ENCODE data around the gene NRP1.
"Not testable (repeated sequence)": the region's sequence is repeated elsewhere in the genome, so short reads cannot be mapped to it uniquely, and the experiment has no call there.

NRP1 gene

DNA sequence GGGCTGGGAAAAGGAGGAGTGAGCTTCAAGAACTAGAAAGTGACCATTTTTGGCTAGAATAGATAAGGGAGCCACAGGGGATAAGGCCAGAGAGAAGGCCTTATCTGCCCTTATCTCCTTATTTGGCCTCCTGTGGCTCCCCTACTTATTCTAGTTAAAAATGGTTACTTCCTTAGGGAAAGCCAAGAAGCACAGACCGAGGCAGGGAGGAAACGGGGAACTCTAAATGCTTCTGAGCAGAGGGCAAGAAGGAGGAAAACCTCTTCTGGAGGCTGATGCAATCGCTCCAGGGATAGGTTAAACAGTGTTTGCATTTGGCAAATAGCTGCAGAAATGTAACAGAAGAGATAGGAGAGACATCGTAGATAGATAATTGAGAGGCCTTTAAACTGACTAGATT is 18.6 kb downstream of the NRP1 start:
- no peak for DNase-seq

DNA sequence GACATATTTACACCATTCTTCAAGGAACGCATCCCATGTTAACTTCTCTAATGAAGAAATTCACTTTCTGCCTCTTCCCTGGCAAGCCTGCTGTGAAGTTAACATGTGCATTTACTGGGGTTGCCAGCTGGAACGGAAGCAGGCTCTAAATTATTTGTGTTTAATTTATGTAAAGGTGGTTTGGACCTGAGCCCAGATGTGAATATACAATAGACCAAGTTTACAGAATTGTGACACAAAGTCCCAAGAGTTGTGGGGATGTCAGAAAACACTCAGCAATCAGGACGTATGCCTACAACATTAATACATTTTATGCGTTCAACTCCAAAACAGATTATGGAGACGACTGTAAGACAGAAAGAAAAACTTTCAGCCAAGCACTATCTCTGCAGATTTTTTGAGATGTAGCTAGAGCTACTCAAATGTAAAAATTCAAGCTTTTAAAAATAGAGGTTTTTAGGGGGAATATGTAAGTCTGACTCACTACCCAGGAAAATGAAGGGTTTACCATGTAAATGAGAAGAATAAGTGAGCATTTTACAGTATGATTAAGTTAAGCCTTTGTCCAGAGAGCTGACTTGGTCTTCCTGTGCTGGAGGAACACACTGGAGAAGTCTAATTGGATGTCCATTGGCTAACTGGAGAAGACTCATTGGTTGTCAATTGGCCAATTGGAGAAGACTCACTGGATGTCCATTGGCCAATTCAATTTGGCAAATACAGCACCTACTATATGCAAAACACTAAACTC is 19.5 kb downstream of the NRP1 start:
- DNase-seq, result no peak

DNA sequence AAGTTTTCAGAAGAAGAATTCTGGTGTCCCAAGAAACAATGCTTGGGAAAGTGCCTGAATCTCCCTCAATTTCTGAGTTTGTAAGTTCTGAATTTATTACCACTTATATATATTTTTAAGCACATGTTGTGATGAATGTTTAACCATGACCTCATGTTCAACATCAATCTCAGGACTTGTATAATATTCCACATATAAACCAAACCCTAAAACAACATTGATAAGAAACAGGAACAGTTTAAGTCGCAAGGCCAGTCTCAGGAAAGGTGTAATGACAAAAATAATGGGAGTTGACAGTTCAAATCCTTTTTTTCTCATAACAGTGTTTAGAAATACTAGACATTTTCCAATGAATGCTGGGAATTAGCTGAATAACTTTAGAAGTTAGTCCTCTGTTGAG is 22.8 kb downstream of the NRP1 start:
- no peak for DNase-seq

DNA sequence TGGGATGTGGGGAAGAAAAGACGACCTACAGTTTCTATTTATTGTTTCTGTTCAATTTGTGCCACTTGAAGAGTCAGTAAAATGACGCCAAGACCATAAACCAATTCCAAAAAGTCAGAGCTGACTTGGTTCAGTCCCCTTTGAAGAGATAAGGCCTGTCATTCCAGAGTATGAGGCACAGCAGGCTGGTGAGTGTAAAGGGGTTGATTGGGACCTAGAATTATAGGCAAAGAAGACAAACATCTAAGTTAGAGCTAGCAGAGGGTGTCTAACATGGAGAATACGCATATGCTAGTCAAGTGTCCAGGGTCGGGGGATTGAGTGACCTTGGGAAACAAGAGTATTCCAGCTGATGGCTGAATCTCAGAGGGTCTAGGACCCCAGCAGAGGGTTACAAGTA is 23.6 kb downstream of the NRP1 start:
- DNase-seq, result no peak

DNA sequence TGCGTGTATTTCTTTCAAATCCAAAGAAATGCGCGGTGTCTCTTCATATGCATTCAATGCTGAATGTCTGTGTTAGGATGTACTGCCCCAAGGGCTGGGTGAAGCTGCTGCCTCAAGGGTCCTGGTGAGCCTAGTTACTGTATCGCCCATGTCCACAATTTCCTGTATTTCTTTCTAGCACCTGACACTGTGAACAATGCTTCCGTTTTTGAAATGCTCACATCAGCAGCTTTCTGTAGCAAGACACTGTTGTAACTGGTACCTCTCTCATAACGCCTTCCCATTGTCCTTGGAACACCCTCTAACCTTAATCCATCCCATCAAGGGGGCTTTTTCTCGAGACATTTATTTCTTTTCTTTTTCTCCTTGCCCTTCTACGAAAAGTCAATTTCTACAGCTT is 25.1 kb downstream of the NRP1 start:
- no peak for DNase-seq

DNA sequence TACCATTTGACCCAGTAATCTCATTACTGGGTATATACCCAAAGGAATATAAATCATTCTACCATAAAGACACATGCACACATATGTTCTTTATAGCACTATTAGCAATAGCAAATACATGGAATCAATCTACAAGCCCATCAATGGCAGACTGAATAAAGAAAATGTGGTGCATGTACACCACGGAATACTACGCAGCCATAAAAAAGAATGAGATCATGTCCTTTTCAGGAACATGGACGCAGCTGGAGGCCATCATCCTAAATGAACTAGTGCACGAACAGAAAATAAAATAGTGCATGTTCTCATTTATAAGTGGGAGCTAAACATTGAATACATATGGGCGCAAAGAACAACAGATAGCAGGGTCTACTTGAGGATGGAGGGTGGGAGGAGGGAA is 26.6 kb downstream of the NRP1 start:
- no peak for DNase-seq

DNA sequence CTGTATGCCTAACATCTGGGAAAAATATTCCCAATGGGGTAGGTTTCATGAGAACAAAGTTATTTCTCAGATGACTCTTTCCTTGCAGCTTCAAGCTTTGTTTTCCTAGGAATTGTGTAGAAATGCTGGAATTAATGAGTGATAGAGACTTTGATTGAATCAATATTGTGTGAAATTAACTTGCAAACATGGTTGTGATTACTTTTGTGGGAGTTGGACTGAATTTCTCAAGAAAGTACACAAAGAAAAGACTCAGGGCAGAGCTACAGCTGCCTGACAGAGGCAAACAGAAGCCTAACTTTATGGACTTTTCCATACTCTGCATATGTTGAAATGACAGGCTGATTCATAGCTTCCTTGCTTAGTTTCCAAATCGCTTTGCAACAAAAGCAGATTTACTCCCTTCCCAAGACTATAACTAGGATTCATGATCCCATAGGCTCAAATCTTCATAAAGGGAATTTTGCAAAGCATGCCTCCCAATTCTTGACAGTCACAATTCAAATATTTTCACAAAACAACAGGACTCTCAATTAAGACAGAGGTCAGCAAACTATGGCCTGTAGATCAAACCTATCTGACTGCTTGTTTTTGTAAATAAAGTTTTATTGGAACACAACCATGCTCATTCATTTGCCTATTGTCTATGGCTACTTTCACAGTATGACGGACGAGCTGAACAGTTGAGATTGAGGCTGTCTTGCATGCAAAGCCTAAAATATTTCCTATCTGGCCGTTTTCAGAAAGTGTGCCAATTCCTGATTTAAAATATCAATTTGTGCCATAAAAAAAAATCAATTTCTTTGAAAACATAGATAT is 27.6 kb downstream of the NRP1 start:
- DNase-seq, result no peak

DNA sequence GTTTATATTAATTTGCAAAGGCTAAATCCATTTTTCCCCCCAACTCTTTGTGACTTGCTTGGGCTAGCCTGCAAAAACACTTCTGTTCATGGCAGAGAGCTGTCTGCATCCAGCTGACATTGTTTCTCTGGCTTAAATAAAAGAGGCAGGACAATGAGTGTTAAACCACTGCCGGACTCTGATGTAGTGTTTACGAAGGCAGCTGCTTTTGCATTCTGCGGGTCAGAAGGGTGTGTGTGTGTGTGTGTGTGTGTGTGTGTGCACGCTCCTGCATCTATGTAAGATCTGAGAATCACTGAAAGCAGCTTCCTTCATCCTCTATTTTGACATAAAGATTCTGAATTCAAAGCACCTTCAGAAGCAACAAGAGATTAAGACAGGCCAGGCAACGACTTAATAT is 28.3 kb downstream of the NRP1 start:
- no peak for DNase-seq

DNA sequence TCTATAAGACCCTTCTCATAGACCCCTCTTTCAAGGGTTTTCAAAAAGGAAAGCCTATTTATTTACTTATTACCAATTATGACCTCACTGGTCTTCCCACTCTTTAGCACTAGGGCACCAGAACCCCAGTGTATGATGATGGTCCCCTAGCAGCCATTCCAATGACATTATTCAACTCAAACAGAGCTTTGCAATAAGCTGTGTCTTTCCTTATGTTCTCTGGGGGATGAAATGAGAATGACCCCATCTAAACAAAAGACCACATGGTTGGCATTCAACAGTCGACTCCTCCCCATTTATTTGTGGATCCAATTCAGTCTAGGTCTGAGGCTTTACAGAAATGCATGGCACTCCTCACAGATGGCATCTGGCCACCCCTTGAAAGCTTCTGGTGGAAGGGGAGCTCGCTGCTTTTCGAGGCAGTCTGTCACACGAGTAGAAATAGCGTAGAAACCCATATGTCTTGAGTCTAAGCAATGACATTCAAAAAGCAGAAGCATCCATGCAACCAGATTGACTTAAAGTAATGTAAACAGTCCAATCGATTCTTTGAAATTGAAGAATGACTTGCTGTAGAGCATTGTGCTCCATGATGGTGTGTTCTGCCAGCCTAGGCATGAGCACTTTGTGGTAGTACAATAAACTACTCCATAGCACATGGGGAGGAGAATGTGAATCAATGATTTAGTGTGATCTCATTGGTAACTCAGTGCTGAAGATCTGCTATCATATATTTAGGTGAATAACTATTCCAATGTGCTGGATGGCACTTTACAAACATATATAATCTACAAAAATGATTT is 29.8 kb downstream of the NRP1 start:
- DNase-seq, result no peak

DNA sequence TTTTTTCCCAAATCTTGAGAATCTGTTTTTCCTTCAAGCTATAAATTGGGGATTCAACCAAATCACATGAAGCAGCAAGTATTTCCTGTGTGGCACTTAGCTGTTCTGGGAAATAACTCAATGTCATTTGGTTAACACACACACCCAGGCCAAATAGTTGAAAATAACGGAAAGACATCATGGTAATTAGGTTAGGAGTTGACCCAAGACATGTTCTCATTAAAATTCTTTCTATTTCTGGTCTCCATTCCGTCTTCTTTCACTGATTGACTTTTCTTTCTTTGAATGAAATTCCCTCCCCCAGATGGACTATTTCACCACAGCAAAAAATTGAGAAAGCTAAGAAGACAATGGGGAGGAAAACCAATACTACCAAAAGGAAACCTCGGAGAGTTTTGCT is 30.5 kb downstream of the NRP1 start:
- no peak for DNase-seq

DNA sequence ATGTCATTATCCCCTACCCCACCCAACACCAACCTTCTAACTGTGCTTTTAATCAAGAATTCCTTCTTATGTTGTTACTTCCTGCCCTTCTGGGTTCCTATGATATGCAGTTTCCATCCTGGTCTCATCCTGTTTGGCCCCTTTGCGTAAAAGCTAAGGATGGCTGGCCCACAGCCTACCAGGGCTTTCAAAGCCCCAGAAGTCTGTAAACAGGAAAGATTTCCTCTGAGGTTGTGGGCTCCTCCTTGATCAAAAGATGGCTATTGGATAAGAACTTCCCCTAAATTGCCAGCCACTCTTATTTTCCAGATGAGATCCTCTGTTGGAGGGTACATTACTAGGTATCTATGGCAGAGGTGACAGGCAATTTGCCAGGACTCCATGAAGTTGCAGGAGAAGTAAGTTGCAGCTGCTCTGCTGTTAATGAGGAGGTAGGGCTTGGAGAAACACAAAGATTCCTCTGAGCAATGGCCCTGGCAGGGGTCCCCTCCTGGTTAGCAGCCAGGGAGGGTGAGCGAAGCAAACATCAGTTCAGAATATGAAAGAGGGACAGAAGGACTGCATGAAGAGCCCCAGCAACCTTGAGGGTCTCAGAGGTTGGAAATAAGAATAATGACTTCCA is 32.1 kb downstream of the NRP1 start:
- no peak for DNase-seq

DNA sequence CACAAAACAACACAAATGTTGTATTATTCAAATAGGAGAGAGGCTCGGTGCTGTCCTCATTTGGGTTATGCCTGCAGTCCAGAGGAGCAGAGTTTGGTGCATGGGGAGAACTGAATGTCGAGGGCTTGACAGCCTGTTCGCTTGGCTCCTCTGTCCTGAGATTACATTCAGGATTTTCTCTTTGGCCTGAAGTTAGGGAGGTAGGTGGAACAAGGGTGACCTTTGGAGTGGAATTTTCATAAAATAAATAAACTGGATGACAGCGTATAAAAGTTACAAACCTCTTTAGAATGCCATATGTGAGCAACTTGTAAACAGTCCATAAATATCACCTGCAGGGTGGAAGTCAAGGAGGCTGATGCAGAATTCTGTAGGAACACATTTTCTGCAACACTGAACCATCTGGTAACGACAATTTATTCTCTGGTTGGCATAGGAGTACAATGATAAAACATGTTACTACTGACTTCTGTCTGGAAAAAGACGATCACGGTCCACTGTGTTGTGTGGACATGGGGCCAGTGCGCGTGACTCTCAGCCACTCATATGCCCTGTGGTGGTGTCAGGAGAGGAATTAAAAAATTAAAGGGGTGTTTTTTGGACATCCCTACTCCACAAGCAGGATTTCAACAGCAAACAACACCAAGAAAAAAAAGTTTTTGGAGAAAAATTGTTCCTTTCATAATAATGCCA is 33.2 kb downstream of the NRP1 start:
- no peak for DNase-seq

DNA sequence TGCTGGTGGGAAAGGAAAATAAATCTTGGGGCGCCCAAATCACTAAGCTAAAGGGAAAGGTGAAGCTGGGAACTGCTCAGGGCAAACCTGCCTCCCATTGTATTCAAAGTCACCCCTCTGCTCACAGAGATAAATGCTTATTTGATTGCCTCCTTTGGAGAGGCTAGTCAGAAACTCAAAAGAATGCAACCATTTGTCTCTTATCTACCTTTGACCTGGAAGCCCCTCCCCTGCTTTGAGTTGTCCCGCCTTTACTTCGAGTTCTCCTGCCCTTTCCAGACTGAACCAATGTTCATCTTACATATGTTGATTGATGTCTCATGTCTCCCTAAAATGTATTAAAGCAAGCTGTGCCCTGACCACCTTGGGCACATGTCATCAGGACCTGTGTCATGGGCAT is 33.9 kb downstream of the NRP1 start:
- DNase-seq, result not testable (repeated sequence)

DNA sequence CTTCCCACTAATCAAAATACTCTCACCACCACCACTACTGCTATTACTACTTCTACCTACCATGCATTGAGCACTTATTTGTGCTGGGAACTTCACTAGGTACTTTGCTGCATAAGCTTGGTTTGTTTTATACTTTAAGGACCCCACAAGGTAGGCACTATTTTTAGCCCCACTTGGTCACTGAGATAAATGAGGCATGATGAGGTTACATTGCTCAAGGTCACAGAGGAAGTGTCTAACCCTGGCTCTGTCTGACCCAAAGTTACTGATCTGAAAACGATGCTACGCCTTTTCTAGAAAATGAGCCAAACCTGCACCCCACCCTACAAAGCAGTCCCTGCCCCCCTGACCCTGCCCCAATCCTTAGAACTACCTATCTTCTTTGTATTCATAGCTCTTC is 35.6 kb downstream of the NRP1 start:
- no peak for DNase-seq

DNA sequence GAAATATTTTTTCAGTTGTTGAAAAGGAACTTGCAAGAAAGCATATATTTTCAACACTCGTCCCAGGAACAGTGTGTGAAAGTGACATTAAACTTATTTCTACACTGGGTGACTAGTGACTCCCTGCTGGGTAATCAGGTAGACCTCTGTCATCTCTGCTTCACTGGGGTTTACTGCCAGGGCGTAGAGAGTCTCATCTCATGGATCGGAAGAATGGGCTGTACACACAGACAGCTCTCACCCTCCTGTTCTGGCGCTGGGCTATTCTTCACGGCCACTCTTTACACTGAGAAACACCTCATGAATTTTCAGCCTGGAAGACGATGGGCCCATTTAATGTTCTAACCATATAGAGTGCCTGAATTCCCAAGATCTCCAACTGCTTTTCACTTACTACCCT is 36.4 kb downstream of the NRP1 start:
- no peak for DNase-seq

DNA sequence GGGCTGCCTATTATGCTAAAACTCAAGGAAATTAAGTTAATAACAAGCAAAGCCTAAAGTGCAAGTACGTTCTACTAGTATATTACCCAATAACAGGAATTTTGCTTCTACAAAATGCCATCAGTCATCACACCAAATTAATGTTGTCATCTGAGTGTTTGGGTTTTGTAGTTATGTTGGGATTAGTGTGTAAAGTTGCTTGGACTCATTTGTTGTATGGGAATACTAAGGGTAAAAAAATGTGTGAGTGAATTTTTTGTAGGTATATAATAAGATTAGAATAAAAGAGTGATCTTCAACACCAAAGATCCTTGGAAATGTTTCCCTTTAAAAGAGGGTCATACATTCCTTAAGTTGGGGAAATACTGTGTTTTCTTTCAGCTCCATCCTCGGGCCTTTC is 38.6 kb downstream of the NRP1 start:
- DNase-seq, result no peak

DNA sequence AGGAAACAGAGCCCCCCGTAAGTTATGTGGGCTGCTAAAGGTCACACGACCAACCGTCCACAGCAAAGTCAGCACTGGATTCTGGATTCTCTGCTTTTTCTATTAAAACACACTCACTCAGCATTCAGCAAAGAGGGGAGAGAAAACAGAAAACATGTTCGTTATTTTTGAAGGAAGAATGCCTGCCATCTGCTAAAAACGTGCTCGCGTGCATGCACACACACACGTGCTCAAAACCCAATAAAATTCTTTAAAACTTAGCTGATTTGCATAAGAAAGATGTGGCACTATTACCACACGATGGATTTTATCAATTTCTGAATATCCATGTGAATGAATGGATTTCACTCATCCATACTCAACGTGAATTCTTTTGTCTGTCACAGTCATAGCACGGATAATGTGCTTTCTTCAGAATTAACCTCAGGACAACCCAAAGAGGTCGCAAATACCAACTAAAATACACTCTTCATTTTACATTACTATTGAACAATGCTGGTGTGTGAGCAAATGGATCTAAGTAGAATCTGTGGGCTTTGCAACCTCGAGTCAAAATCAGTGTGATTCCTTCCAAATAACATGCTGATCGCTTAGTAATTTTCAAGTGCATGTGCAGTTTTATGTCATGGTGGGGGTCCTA is 40.8 kb downstream of the NRP1 start:
- DNase-seq, result no peak

DNA sequence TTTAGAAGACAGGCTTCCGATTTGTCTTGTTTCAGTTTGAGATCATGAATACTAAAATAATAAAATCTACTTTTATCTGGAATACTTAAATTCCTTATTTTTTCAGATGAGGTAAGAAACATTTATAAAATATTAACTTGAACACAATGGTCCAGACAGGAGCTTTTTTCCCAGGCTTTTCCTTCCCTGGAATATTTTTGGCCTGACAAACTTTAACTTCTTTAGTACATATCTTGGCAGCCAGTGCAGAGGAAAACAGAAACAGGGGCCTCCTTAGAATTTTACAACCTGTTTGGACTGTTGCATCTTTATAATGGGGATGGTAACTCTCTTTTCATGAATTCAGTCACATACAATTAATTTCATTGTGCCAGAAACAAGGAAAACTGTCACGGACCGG is 41.4 kb downstream of the NRP1 start:
- DNase-seq, result no peak

DNA sequence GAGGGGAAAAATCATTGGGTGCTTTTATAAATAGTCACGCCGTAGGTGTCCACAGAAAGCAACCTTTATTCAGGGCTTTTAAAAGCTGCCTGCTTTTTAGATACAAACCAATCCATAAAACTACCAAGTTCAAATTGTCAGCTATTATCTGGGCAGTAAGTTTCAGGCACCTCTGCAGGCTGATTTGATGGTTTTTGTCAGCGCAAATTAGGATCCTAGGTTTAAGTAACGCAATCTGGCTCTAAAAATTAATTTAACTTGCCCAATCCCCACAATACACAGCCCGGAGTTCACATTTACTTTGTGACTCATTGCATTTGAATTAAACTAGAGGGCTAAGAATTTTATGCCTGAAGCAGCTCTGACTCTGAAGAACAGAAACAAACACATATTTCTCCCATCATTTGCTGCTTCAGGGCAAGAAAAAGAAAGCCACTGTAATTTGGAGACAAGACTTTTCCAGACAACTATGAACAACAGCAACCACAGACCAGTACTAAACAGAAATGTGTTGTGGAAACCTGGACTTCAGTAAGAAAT is 43.3 kb downstream of the NRP1 start:
- no peak for DNase-seq

DNA sequence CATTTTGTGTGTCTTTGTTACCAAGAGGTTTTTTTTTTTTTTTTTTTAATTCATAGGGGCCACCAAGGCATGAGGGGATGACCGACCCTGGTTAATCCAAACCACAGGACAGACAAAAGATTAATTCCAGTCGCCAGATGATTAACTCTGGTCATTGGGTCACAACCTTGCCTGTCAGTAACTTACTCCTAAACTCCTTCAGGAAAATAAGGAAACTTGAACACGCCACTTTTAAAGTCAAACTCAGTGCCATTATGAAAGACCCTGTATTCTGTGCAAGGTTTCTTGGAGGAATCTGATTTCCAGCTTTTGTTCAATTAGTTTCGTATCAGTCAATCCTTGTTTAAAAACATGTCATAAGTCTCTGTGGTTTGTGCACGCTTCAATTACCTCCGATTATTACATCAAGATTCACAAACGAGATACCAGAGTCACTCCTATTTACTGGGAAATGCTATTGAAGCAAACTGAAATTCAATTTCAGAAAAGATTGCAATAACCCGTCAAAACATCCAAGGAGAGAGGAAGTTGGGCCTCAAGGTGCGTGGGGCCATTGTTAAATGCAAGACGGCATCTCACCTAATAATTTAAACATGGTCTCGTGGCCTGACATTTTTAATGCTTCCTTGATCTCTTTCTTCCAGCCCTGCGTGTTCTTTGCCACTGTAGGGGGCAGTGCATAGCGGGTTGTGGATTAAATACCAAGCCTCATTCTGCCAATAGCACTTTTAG is 44.0 kb downstream of the NRP1 start:
- DNase-seq, result no peak

DNA sequence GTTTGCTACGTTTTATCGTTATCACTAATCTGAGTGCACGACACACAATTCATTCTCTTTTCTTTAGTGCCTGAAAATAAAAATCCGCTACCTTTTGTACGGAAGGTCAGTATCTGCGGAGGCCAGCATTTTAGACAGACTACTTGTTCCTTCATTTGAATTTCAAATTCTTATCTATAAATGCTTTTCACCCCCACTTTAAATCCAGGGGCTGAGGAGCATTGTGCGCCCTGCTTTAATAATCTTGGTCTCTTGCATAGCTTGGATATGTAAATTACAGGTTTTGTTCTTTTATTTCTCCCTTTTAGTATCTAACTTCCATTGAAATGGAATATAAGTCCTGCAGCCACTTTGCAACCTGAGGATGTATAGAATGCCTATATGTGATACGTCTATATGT is 44.7 kb downstream of the NRP1 start:
- no peak for DNase-seq

Measured in right hindlimb (tissue), 1 donor.